Left ventricle myocardium inferior (tissue), 1 donor: Measurements from ENCODE around the gene PC. TPM values are rescaled to one million over a fixed set of nuclear protein-coding genes. Genes with fewer than 3 reads are reported as not detected.
A peak's percentile ranks its signal among the peaks of the same experiment; 100 is the strongest.

Experiments
- DNase-seq: peaks from one replicate; pipeline ENCODE4 v3.0.0-alpha.2; 2020
- H3K27ac ChIP-seq: fragments of 200-600 bp; replicated peaks from 2 replicates; pipeline ENCODE4 v1.8.0; 2021
- H3K27me3 ChIP-seq: fragments of 200-600 bp; 2 replicates; pipeline ENCODE4 v1.8.0; 2021; ENCODE audit warnings: low read depth
- H3K36me3 ChIP-seq: fragments of 200-600 bp; 2 replicates; pipeline ENCODE4 v1.8.0; 2021
- H3K4me1 ChIP-seq: fragments of 200-600 bp; 2 replicates; pipeline ENCODE4 v1.8.0; 2021
- H3K4me3 ChIP-seq: fragments of 200-600 bp; 2 replicates; pipeline ENCODE4 v1.8.0; 2021; ENCODE audit warnings: mild to moderate bottlenecking, moderate library complexity
- H3K9me3 ChIP-seq: fragments of 200-600 bp; replicated peaks from 2 replicates; pipeline ENCODE4 v1.8.0; 2021
- CTCF ChIP-seq: fragments of 200-600 bp; IDR thresholded peaks from 2 replicates; pipeline ENCODE4 v1.8.0; 2021; ENCODE audit warnings: antibody characterized with exemption, mild to moderate bottlenecking, borderline replicate concordance
- intact Hi-C: fragments of 100-400 bp; cut with micrococcal nuclease; formaldehyde crosslinking; loops from one replicate; pipeline ENCODE4 v1.11.0; 2022
- total RNA-seq: library from RNA; stranded (reverse); fragmentation: NEBNext Ultra II Directional; extraction: Animal tissue kit (Norgen Biotek cat#: 25700); gene quantifications from one replicate; pipeline ENCODE4 v1.2.1, GENCODE V29; 2021
- donor health status: DM: no; HTN: yes; CAD: no; lungs with severe emphysema.

The PC gene
- total RNA-seq, 1 donor from 2014 or later, result 10.3 TPM

- peaks cover 14% of the 10 kb centered on the region for H3K9me3 ChIP-seq
- no peaks in the 10 kb centered on the region for H3K4me1 ChIP-seq
- no peak for DNase-seq
- no peak overlapping the region for H3K27ac ChIP-seq
- no peak overlapping the region for H3K4me3 ChIP-seq
- TF ChIP-seq CTCF, result peak; percentile 49
- intact Hi-C loops, result no loop called here
- H3K27me3 ChIP-seq, result no peaks in the 10 kb centered on the region
- peaks cover 3% of the 10 kb centered on the region for H3K36me3 ChIP-seq
Observed at GRCh38 chr11:66976028-66976467, 17.9 kb upstream of the PC start.

- TF ChIP-seq CTCF, result no peak
Observed at GRCh38 chr11:66975405-66976027, 17.3 kb upstream of the PC start.

GRCh38 chr11:66974724-66975404, 16.7 kb upstream of the PC start, which contains the start of gene C11orf86:
Gene C11orf86 (plus strand): TSS chr11:66975304. CDS start chr11:66975363, 59 bp downstream.
- Histone ChIP-seq H3K4me3 (no peak within 1 kb of the TSS), H3K27me3 (no peaks in the 10 kb centered on the region), H3K9me3 (peaks cover 13% of the 10 kb centered on the region), H3K4me1 (no peaks in the 10 kb centered on the region), H3K36me3 (peaks cover 3% of the 10 kb centered on the region), H3K27ac (no peak within 1 kb of the TSS)
- TF ChIP-seq CTCF, result no peak
- intact Hi-C loops, result no loop called here
- DNase-seq, result no peak

More at GRCh38 chr11:66975405-66976027, 17.3 kb upstream of the PC start:
- peaks cover 14% of the 10 kb centered on the region for H3K9me3 ChIP-seq
- no peak overlapping the region for H3K27ac ChIP-seq
- peaks cover 3% of the 10 kb centered on the region for H3K36me3 ChIP-seq
- no peak overlapping the region for H3K4me3 ChIP-seq
- no peaks in the 10 kb centered on the region for H3K4me1 ChIP-seq
- intact Hi-C loops, result no loop called here
- H3K27me3 ChIP-seq, result no peaks in the 10 kb centered on the region
- no peak for DNase-seq

DNA sequence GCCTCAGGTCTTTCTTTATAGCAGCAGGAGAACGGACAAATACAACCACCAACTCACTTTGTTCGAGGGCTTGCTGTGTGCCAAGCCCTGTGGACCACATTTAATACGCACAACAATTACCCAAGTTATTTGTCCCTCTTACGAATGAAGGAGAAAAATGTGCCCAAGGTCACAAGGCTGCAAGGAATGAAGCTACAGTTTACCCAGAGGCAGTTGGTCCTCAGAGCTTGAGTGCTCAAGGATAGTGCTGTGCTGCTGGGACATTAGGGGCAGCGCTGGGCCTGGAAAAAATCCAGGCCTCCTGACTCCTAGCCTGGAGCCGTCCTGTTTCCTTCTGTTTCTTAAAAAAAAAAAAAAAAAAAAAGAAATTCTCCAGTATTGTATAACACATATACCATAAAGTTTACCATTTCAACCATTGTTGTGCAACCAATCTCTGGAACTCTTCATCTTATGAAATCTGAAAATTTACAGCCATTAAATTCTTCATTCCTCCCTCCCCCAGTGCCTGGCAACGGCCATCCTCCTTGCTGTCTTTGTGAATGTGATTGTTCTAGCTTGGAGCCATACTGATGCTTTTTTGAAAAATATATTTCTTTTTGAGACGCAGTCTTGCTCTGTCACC, 15.9 kb upstream of the PC start:
- Histone ChIP-seq H3K9me3 (peaks cover 5% of the 10 kb centered on the region), H3K27ac (no peak overlapping the region), H3K36me3 (no peaks in the 10 kb centered on the region), H3K4me3 (no peak overlapping the region), H3K27me3 (no peaks in the 10 kb centered on the region), H3K4me1 (no peaks in the 10 kb centered on the region)
- no peak for DNase-seq
- TF ChIP-seq CTCF, result no peak
- intact Hi-C loops, result no loop called here

- no peaks in the 10 kb centered on the region for H3K4me1 ChIP-seq
- no peaks in the 10 kb centered on the region for H3K36me3 ChIP-seq
- H3K27me3 ChIP-seq, result no peaks in the 10 kb centered on the region
- H3K27ac ChIP-seq, result no peak overlapping the region
- TF ChIP-seq CTCF, result no peak
- no peak for DNase-seq
- intact Hi-C loops, result no loop called here
- H3K9me3 ChIP-seq, result no peaks in the 10 kb centered on the region
- no peak overlapping the region for H3K4me3 ChIP-seq
Observed at GRCh38 chr11:66971488-66971887, 13.3 kb upstream of the PC start.
